OCI-LY1 (cell line): ENCODE data around the gene GRHL1.

Experiments used
- EZH2 ChIP-seq: fragments of 200-600 bp; sonication (generic), shearing (Covaris generic); IDR thresholded peaks from 2 replicates; pipeline ENCODE4 v1.8.0; 2017; ENCODE audit warnings: borderline replicate concordance, mixed run types, mild to moderate bottlenecking, antibody characterized with exemption, low read length, moderate library complexity, mixed read lengths
- TF ChIP-seq, protein P1 (sequence below): fragments of 200-600 bp; sonication (generic), shearing (Covaris generic); IDR thresholded peaks from 2 replicates; pipeline ENCODE4 v1.5.1; 2017; ENCODE audit warnings: mild to moderate bottlenecking, antibody characterized with exemption, low read length, moderate library complexity, mixed read lengths

DNA sequence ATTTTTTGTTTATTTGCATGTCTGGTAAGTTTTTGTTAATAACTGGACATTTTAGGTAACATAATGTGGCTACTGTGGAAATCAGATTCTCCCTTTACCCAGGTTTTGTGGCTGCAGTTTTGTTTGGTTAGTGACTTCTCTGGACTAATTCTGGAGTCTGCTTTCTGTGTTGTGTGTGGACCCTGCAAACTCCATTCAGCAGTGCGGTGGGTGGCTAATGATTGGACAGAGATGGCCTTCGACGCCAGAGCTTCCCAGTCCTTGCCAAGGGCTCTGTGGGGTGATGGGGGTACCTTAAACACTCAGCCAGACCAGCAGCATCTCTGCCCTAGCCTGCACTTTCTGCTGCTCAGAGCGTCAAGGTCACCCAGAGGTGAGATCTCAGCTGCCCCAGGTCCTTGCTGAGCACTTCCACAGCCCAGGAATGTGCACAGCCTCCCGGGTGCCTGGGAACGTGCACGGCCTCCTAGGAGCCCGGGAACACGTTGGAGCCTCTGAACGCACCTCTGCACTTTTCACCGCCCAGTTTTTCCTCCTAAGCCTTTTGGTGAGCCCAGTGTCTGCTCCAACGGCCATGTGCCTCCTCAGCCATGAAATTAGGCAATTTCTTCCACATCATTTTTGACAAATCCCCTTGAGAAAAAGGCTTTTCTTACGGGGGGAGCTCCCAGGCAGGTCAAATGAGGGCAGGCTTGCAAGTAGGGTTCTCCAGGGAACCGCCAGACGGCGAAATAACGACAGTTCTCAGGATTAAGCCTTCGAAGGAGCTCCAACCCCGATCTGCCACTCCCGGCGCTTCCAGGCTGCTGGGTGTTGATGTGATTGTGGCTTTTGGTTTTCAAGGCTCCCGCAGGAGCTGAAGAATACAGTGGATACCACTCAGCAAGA lies 56.7 kb downstream of the GRHL1 start:
- TF ChIP-seq, protein P1, sequence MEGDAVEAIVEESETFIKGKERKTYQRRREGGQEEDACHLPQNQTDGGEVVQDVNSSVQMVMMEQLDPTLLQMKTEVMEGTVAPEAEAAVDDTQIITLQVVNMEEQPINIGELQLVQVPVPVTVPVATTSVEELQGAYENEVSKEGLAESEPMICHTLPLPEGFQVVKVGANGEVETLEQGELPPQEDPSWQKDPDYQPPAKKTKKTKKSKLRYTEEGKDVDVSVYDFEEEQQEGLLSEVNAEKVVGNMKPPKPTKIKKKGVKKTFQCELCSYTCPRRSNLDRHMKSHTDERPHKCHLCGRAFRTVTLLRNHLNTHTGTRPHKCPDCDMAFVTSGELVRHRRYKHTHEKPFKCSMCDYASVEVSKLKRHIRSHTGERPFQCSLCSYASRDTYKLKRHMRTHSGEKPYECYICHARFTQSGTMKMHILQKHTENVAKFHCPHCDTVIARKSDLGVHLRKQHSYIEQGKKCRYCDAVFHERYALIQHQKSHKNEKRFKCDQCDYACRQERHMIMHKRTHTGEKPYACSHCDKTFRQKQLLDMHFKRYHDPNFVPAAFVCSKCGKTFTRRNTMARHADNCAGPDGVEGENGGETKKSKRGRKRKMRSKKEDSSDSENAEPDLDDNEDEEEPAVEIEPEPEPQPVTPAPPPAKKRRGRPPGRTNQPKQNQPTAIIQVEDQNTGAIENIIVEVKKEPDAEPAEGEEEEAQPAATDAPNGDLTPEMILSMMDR: no peak
- no peak for TF ChIP-seq EZH2
